Thyroid gland (tissue), 4 donors: ENCODE results near the gene NEDD9. TPM values are rescaled to one million over a fixed set of nuclear protein-coding genes. Genes with fewer than 3 reads are reported as not detected.
A peak's percentile ranks its signal among the peaks of the same experiment; 100 is the strongest.

Experiments used
- DNase-seq, 2 donors: peaks; one replicate each; pipeline ENCODE4 v3.0.0-alpha.2; 2019
- H3K27ac ChIP-seq, 3 donors: fragments of 200-600 bp; sonication (generic); 1 replicate in 2 of 3; 2 replicates in 1 of 3; pipeline ENCODE4 v1.5.1; 2016 to 2019; ENCODE audit warnings: mild to moderate bottlenecking in 1 of 3, moderate library complexity in 1 of 3
- H3K27me3 ChIP-seq: fragments of 200-600 bp; sonication (generic); one replicate; pipeline ENCODE4 v1.5.1; 2019
- H3K36me3 ChIP-seq, 2 donors: fragments of 200-600 bp; sonication (generic); one replicate each; pipeline ENCODE4 v1.5.1; 2016 to 2019
- H3K4me1 ChIP-seq, 2 donors: fragments of 200-600 bp; sonication (generic); one replicate each; pipeline ENCODE4 v1.5.1; 2017 to 2019
- H3K4me3 ChIP-seq, 3 donors: fragments of 200-600 bp; sonication (generic); replicated peaks in 1 of 3; 1 replicate in 2 of 3; 2 replicates in 1 of 3; pipeline ENCODE4 v1.5.1; 2016; ENCODE audit warnings: mild to moderate bottlenecking in 1 of 3
- H3K9me3 ChIP-seq: fragments of 200-600 bp; sonication (generic); one replicate; pipeline ENCODE4 v1.5.1; 2017
- POLR2A ChIP-seq, 2 donors: fragments of 450-650 bp; IDR thresholded peaks; one replicate each; pipeline ENCODE4 v1.6.1; 2017; ENCODE audit warnings: antibody characterized with exemption in 2 of 2, mild to moderate bottlenecking in 2 of 2, moderate library complexity in 1 of 2
- WGBS, 2 donors: methylation state at CpG; one replicate each; pipeline ENCODE4 v1.1.5; 2017; 5-methylcytosine and 5-hydroxymethylcytosine counted together
- intact Hi-C: fragments of 100-400 bp; cut with DNase I; formaldehyde crosslinking; loops from one replicate; pipeline ENCODE4 v1.15.1; 2023
- total RNA-seq, 4 donors: library from RNA; depleted of rRNA; stranded (reverse); fragments of >200 nt; gene quantifications; one replicate each; pipeline ENCODE4 v1.2.3, GENCODE V29; 2016
- TF ChIP-seq, protein P1 (sequence below), 6 experiments: fragments of 200-600 bp in 3 of 6; fragments of 450-650 bp in 3 of 6; sonication (generic) in 3 of 6; IDR thresholded peaks; one replicate each; pipeline ENCODE4 v1.5.1; 2016 to 2019; ENCODE audit warnings: antibody characterized with exemption in 6 of 6, mild to moderate bottlenecking in 2 of 6, inconsistent platforms in 1 of 6, moderate library complexity in 1 of 6

Gene NEDD9
- total RNA-seq, 4 donors from 2014 or later = 42.1 to 78.3 (median 61.7) TPM

DNA sequence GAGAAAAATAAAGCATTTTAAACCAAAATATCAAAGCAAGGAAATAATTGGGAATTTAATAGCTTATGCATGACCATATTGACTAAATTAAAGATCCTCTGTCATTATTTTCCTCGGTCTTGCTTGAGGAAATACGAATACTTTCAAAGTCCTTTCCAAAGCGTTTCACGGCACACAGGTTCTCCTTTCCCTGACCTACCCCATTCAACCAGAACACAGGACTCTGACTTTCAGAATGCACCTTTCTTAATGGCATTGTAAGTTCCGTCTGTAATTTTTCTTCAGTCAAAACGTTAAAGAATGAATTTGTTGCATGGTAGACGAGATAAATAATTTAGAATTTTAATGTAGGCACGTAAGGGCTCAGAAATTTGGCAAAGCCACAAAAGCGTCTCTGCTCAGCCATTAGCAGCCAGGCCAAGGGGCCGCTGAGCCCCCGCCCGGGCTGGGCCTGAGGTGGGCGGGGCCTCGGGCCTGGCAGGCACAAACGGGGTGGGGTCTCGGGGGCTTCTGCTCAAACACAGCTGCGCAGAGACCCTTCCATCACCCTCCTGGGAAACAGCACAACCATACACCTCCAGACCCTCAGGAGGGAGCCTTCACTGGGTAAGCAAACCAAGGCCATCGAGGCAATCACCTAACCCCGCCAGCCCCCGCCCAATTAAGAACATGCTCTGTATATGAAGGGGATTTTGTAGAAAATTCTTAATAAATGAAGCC is 3.4 kb downstream of the NEDD9 start:
- TF ChIP-seq, protein P1, sequence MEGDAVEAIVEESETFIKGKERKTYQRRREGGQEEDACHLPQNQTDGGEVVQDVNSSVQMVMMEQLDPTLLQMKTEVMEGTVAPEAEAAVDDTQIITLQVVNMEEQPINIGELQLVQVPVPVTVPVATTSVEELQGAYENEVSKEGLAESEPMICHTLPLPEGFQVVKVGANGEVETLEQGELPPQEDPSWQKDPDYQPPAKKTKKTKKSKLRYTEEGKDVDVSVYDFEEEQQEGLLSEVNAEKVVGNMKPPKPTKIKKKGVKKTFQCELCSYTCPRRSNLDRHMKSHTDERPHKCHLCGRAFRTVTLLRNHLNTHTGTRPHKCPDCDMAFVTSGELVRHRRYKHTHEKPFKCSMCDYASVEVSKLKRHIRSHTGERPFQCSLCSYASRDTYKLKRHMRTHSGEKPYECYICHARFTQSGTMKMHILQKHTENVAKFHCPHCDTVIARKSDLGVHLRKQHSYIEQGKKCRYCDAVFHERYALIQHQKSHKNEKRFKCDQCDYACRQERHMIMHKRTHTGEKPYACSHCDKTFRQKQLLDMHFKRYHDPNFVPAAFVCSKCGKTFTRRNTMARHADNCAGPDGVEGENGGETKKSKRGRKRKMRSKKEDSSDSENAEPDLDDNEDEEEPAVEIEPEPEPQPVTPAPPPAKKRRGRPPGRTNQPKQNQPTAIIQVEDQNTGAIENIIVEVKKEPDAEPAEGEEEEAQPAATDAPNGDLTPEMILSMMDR (IDR thresholded peaks at IDR 0.05) = no peak
- TF ChIP-seq POLR2A (IDR thresholded peaks at IDR 0.05) = peak in 1 of 2 donors; percentile 49
- intact Hi-C loops = no loop called here
- H3K27ac ChIP-seq = peak overlapping the region; percentile 78 to 96 (median 94)
- WGBS, 2 donors = 16 to 19% methylated on average over 19 to 20 of the region's 20 CpGs
- peaks cover 36 to 45% of the 10 kb centered on the region in 2 donors for H3K4me1 ChIP-seq
- DNase-seq = no peak
- H3K9me3 ChIP-seq = no peaks in the 10 kb centered on the region
- H3K4me3 ChIP-seq = peak overlapping the region; percentile 1 to 54 (median 45)
- H3K27me3 ChIP-seq = no peaks in the 10 kb centered on the region
- no peaks in the 10 kb centered on the region for H3K36me3 ChIP-seq

DNA sequence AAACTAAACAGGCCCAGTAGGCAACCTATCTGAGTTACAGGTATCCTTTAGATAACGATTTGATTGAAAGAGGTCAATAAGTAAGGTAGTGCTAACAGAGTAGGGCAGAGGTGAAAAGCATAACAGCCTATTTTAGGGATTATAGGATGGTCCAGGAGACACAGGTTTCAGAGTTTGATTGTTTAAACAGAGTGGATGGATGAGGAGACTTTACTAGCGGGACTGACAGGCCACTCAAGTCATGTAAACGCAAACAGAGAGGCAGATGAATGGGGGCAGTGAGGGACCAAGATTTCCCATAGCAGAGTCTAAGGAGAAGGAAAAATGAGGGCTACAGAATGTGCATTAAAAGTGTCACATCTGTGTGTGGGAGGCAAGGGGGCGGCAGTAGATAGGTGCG is 4.8 kb downstream of the NEDD9 start:
- H3K4me3 ChIP-seq = no peak overlapping the region
- intact Hi-C loops = no loop called here
- no peaks in the 10 kb centered on the region for H3K9me3 ChIP-seq
- 73 to 81% methylated on average over 5 of the region's 5 CpGs for WGBS, 2 donors
- H3K27ac ChIP-seq = peak overlapping the region in 2 of 3 donors; percentile 37 to 96
- TF ChIP-seq POLR2A (IDR thresholded peaks at IDR 0.05) = no peak
- TF ChIP-seq, protein P1 (IDR thresholded peaks at IDR 0.05) = no peak
- no peaks in the 10 kb centered on the region for H3K36me3 ChIP-seq
- DNase-seq = no peak
- peaks cover 37 to 51% of the 10 kb centered on the region in 2 donors for H3K4me1 ChIP-seq
- H3K27me3 ChIP-seq = no peaks in the 10 kb centered on the region

DNA sequence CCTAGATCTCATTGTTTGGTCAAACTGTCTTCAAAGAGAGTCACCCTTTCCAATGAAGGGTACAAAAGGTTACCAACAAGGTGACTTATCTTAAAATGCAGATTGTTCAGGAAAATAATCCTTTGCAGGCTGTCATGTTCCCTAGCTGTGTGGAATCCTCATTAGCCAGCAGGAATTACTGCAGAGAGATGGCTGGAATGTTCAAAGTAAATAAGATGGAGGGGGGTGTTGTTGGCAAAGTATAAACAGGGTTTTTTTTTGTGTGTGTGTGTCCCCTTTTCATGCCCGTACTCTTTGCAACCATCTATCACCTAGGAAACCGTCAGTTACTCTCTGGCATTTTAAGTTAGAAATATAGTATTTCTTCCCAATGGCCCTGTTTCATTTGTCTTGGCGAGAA is 6.5 kb downstream of the NEDD9 start:
- H3K27ac ChIP-seq = peak overlapping the region in 2 of 3 donors; percentile 42 to 52
- intact Hi-C loops = no loop called here
- no peak overlapping the region for H3K4me3 ChIP-seq

DNA sequence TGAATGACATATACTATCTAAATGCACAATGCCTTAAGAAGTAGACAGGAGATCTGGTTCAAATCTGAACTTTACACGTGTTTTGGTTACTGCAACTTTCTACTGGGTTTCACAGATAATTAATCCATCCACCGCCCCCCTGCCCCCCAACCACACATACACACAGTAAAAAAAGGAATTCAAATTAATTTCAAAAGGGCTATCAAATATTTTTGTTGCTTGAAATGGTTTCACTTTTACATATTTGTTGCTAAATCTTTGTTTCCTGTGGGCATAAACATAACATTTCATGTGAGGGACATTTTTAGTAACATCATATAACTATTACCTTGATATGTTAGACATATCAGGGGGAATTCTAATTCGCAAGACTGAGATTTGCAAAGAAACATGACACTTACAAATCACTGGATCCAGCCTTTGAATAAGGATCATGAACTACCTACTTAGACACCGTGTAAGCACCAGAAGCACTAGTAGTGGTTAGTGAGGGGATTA is 7.5 kb downstream of the NEDD9 start:
- Histone ChIP-seq H3K4me1 (peaks cover 44 to 77% of the 10 kb centered on the region in 2 donors), H3K36me3 (no peaks in the 10 kb centered on the region), H3K27me3 (no peaks in the 10 kb centered on the region), H3K9me3 (no peaks in the 10 kb centered on the region), H3K27ac (peak overlapping the region in 2 of 3 donors; percentile 63 to 68), H3K4me3 (no peak overlapping the region)
- DNase-seq = no peak
- TF ChIP-seq POLR2A (IDR thresholded peaks at IDR 0.05) = no peak
- TF ChIP-seq, protein P1 (IDR thresholded peaks at IDR 0.05) = no peak
- intact Hi-C loops = no loop called here
- 81 to 85% methylated on average over 4 of the region's 4 CpGs for WGBS, 2 donors

More for the DNA sequence above, 6.5 kb downstream of the NEDD9 start:
- Histone ChIP-seq H3K4me1 (peaks cover 44 to 67% of the 10 kb centered on the region in 2 donors), H3K27me3 (no peaks in the 10 kb centered on the region), H3K9me3 (no peaks in the 10 kb centered on the region), H3K36me3 (no peaks in the 10 kb centered on the region)
- TF ChIP-seq, protein P1 (IDR thresholded peaks at IDR 0.05) = no peak
- no peak for TF ChIP-seq POLR2A (IDR thresholded peaks at IDR 0.05)
- 77 to 81% methylated on average over 3 of the region's 3 CpGs for WGBS, 2 donors
- no peak for DNase-seq
